ENCODE results near the gene WDTC1.

GRCh38 chr1:27297903-27298302 lies 63.5 kb downstream of the WDTC1 start:
- no peak for TF ChIP-seq CTCF (IDR thresholded peaks at IDR 0.05 in 4 of 5, conservative IDR thresholded peaks at IDR 0.05 in 1 of 5)
- TF ChIP-seq POLR2A (IDR thresholded peaks at IDR 0.05) = no peak
